Tongue (tissue), 2 donors: ENCODE data around the gene CDKN2B-AS1. TPM values are rescaled to one million over a fixed set of nuclear protein-coding genes. Genes with fewer than 3 reads are reported as not detected.
"Not testable (repeated sequence)": the region's sequence is repeated elsewhere in the genome, so short reads cannot be mapped to it uniquely, and the experiment has no call there.

Source experiments
- DNase-seq: peaks from one replicate; pipeline ENCODE4 v3.0.0-alpha.2; 2015
- total RNA-seq: library from RNA; depleted of rRNA; stranded (reverse); fragments of >200 nt; gene quantifications from one replicate; pipeline ENCODE4 v1.2.3, GENCODE V29; 2014

CDKN2B-AS1 gene
- total RNA-seq, 1 donor from 2014 or later, result not detected

- no peak for DNase-seq
These were observed 50.0 kb downstream of the CDKN2B-AS1 start for GRCh38 chr9:22044583-22044982.

GRCh38 chr9:22045423-22045822, 50.8 kb downstream of the CDKN2B-AS1 start:
- DNase-seq, result no peak

GRCh38 chr9:22046243-22046885, 51.8 kb downstream of the CDKN2B-AS1 start:
- DNase-seq, result no peak

GRCh38 chr9:22047596-22047995, 53.0 kb downstream of the CDKN2B-AS1 start:
- no peak for DNase-seq

GRCh38 chr9:22049411-22049810, 54.8 kb downstream of the CDKN2B-AS1 start:
- no peak for DNase-seq

GRCh38 chr9:22050924-22051323, 56.3 kb downstream of the CDKN2B-AS1 start:
- DNase-seq, result no peak

- peak; percentile 21 for DNase-seq
These were observed 57.9 kb downstream of the CDKN2B-AS1 start for GRCh38 chr9:22052376-22052945.

- DNase-seq, result no peak
These were observed 58.6 kb downstream of the CDKN2B-AS1 start for GRCh38 chr9:22053178-22053577.

- no peak for DNase-seq
These were observed 59.5 kb downstream of the CDKN2B-AS1 start for GRCh38 chr9:22054076-22054475.

GRCh38 chr9:22054529-22054928, 59.9 kb downstream of the CDKN2B-AS1 start:
- no peak for DNase-seq

GRCh38 chr9:22055090-22055489, 60.5 kb downstream of the CDKN2B-AS1 start:
- no peak for DNase-seq

GRCh38 chr9:22056402-22056801, 61.8 kb downstream of the CDKN2B-AS1 start:
- no peak for DNase-seq

- DNase-seq, result not testable (repeated sequence)
These were observed 63.4 kb downstream of the CDKN2B-AS1 start for GRCh38 chr9:22057972-22058371.

- DNase-seq, result no peak
These were observed 66.3 kb downstream of the CDKN2B-AS1 start for GRCh38 chr9:22060831-22061383.

- DNase-seq, result no peak
These were observed 70.4 kb downstream of the CDKN2B-AS1 start for GRCh38 chr9:22064957-22065356.

GRCh38 chr9:22065431-22066200, 71.0 kb downstream of the CDKN2B-AS1 start:
- no peak for DNase-seq

GRCh38 chr9:22067196-22067595, 72.6 kb downstream of the CDKN2B-AS1 start:
- DNase-seq, result no peak

- DNase-seq, result no peak
These were observed 73.8 kb downstream of the CDKN2B-AS1 start for GRCh38 chr9:22068369-22068768.

- no peak for DNase-seq
These were observed 78.8 kb downstream of the CDKN2B-AS1 start for GRCh38 chr9:22073349-22073748.

- DNase-seq, result no peak
These were observed 83.5 kb downstream of the CDKN2B-AS1 start for GRCh38 chr9:22078081-22078480.

- DNase-seq, result peak; percentile 46
These were observed 85.3 kb downstream of the CDKN2B-AS1 start for GRCh38 chr9:22079873-22080341.

GRCh38 chr9:22084336-22085035, 89.9 kb downstream of the CDKN2B-AS1 start:
- no peak for DNase-seq
